Activated naive CD4-positive, alpha-beta T cell treated with anti-CD3 and anti-CD28 coated beads, Interleukin-2, amount 50 U/mL, for 16 hours (primary cell): Measurements from ENCODE around the gene KLK12.

ENCODE experiments used
- DNase-seq: peaks from one replicate; pipeline ENCODE4 v3.0.0-alpha.2; 2020

Gene KLK12

GRCh38 chr19:51034704-51035103 lies at the start of gene KLK12:
TSS of gene KLK12 (minus strand) at chr19:51035002. CDS start at chr19:51034621, 381 bp downstream.
- DNase-seq: no peak

GRCh38 chr19:51084505-51084904 lies 49.7 kb upstream of the KLK12 start:
- DNase-seq: no peak

- no peak for DNase-seq
Observed at GRCh38 chr19:51083783-51084182, 49.0 kb upstream of the KLK12 start.

- DNase-seq: no peak
Observed at GRCh38 chr19:51083181-51083580, 48.4 kb upstream of the KLK12 start.

GRCh38 chr19:51082611-51083010 lies 47.8 kb upstream of the KLK12 start, which contains the start of gene KLK14:
TSS of gene KLK14 (minus strand) at chr19:51082887. CDS start at chr19:51082614, 273 bp downstream.
- no peak for DNase-seq

- DNase-seq: no peak
Observed at GRCh38 chr19:51081476-51081875, 46.7 kb upstream of the KLK12 start.

GRCh38 chr19:51079481-51080110 lies 44.8 kb upstream of the KLK12 start:
- no peak for DNase-seq

- no peak for DNase-seq
Observed at GRCh38 chr19:51078731-51079130, 43.9 kb upstream of the KLK12 start.

- no peak for DNase-seq
Observed at GRCh38 chr19:51078104-51078503, 43.3 kb upstream of the KLK12 start.

- no peak for DNase-seq
Observed at GRCh38 chr19:51076631-51077213, 41.9 kb upstream of the KLK12 start.

GRCh38 chr19:51075998-51076397 lies 41.2 kb upstream of the KLK12 start:
- no peak for DNase-seq

GRCh38 chr19:51071095-51071405 lies 36.2 kb upstream of the KLK12 start:
- no peak for DNase-seq

GRCh38 chr19:51070334-51071094 lies 35.7 kb upstream of the KLK12 start:
- DNase-seq: no peak

GRCh38 chr19:51066393-51067186 lies 31.8 kb upstream of the KLK12 start:
- no peak for DNase-seq

GRCh38 chr19:51065221-51065960 lies 30.6 kb upstream of the KLK12 start:
- no peak for DNase-seq

GRCh38 chr19:51064534-51065220 lies 29.9 kb upstream of the KLK12 start, which contains the start of gene KLK13:
TSS of gene KLK13 (minus strand) at chr19:51065092. CDS start at chr19:51065067, 25 bp downstream.
- no peak for DNase-seq

GRCh38 chr19:51063664-51064063 lies 28.9 kb upstream of the KLK12 start:
- DNase-seq: no peak

- no peak for DNase-seq
Observed at GRCh38 chr19:51060973-51061372, 26.2 kb upstream of the KLK12 start.

- DNase-seq: no peak
Observed at GRCh38 chr19:51060336-51060735, 25.5 kb upstream of the KLK12 start.

- no peak for DNase-seq
Observed at GRCh38 chr19:51059715-51060114, 24.9 kb upstream of the KLK12 start.

GRCh38 chr19:51055866-51056265 lies 21.1 kb upstream of the KLK12 start:
- DNase-seq: no peak

GRCh38 chr19:51047031-51047335 lies 12.2 kb upstream of the KLK12 start:
- no peak for DNase-seq
